Psoas muscle (tissue), 8 donors: ENCODE data around the gene RHOBTB3. TPM values are rescaled to one million over a fixed set of nuclear protein-coding genes. Genes with fewer than 3 reads are reported as not detected.
"Not testable (repeated sequence)": the region's sequence is repeated elsewhere in the genome, so short reads cannot be mapped to it uniquely, and the experiment has no call there.

Experiments
- ATAC-seq, 4 donors: fragments of 200-7000 bp; cut with Tn5 transposase; one replicate each; pipeline ENCODE4 v1.9.1; 2020; ENCODE audit warnings: moderate library complexity in 3 of 4, mild to moderate bottlenecking in 2 of 4
- DNase-seq, 2 donors: peaks; one replicate each; pipeline ENCODE4 v3.0.0-alpha.2; 2020
- H3K27ac ChIP-seq: fragments of 200-600 bp; one replicate; pipeline ENCODE4 v1.8.0; 2022
- H3K27me3 ChIP-seq, 3 donors: fragments of 200-600 bp in 1 of 3; one replicate each; pipeline versions ENCODE4 v1.6.1 to v1.8.0; 2013 to 2022; ENCODE audit warnings: low read length in 2 of 3, mild to moderate bottlenecking in 2 of 3, moderate library complexity in 1 of 3; ENCODE audit not compliant: insufficient read depth in 3 of 3
- H3K36me3 ChIP-seq, 2 donors: fragments of 200-600 bp in 1 of 2; one replicate each; pipeline versions ENCODE4 v1.6.1 to v1.8.0; 2013 to 2022; ENCODE audit warnings: low read depth in 1 of 2, mild to moderate bottlenecking in 1 of 2, moderate library complexity in 1 of 2; ENCODE audit not compliant: insufficient read depth in 1 of 2
- H3K4me1 ChIP-seq: fragments of 200-600 bp; one replicate; pipeline ENCODE4 v1.8.0; 2022
- H3K4me3 ChIP-seq: fragments of 200-600 bp; one replicate; pipeline ENCODE4 v1.8.0; 2022; ENCODE audit warnings: mild to moderate bottlenecking
- H3K9me3 ChIP-seq: fragments of 200-600 bp; one replicate; pipeline ENCODE4 v1.8.0; 2022
- CTCF ChIP-seq: fragments of 200-600 bp; IDR thresholded peaks from one replicate; pipeline ENCODE4 v1.8.0; 2022; ENCODE audit warnings: antibody characterized with exemption
- WGBS, 3 donors: extraction: QIAGEN DNeasy Blood & Tissue Kit; methylation state at CpG; one replicate each; pipeline versions ENCODE4 v1.1.6 to v1.1.7; 2013; 5-methylcytosine and 5-hydroxymethylcytosine counted together
- intact Hi-C, 2 donors: fragments of 100-400 bp; cut with DNase I; formaldehyde crosslinking; loops; one replicate each; pipeline versions ENCODE4 v1.11.0 to v1.14.2; 2022
- polyA plus RNA-seq, 3 donors: library from polyadenylated mRNA; stranded (reverse); fragments of 200-250 nt; gene quantifications; one replicate each; pipeline ENCODE4 v1.2.3, GENCODE V29; 2013
- total RNA-seq, 4 donors: library from RNA; stranded (reverse); fragmentation: NEBNext Ultra II Directional in 2 of 4; extraction: Animal tissue kit (Norgen Biotek cat#: 25700) in 2 of 4; gene quantifications; one replicate each; pipeline versions ENCODE4 v1.2.1 to v1.2.4, GENCODE V29; 2021 to 2023
- donor health status: healthy with polysubstance abuse.
- donor health status: DM: no; HTN: no; CAD: no; lungs with moderate emphysema.
- donor health status: Bipolar disorder and iron deficiency.
- donor health status: healthy.
- donor health status: DM: yes; HTN: yes; CAD: no.
- donor health status: DM: no; HTN: no; CAD: no.
- donor health status: DM: no; HTN: no; CAD: no.
- donor health status: DM: yes; HTN: yes; CAD: no.

Gene RHOBTB3
- total and polyA plus RNA-seq, 7 donors = 19.0 to 86.0 (median 53.2) TPM

- ATAC-seq (no peak), DNase-seq (no peak)
- TF ChIP-seq CTCF = no peak
- no peak overlapping the region for H3K27ac ChIP-seq
- H3K27me3 ChIP-seq = no peaks in the 10 kb centered on the region
- H3K4me1 ChIP-seq = peaks cover 29% of the 10 kb centered on the region
- H3K4me3 ChIP-seq = no peak overlapping the region
- H3K9me3 ChIP-seq = no peaks in the 10 kb centered on the region
- no peaks in the 10 kb centered on the region for H3K36me3 ChIP-seq
- intact Hi-C loops = no loop called here
Observed at GRCh38 chr5:95832664-95833063, 101.5 kb downstream of the RHOBTB3 start.

- Histone ChIP-seq H3K27ac (peak overlapping the region; percentile 97), H3K9me3 (no peaks in the 10 kb centered on the region), H3K36me3 (no peaks in the 10 kb centered on the region), H3K4me3 (peak overlapping the region; percentile 83), H3K27me3 (no peaks in the 10 kb centered on the region), H3K4me1 (peaks cover 40% of the 10 kb centered on the region)
- ATAC-seq = peak; percentile 5 to 27 (median 12)
- intact Hi-C loops = loop anchor here in 1 of 2 donors (2.0 kb wide), 1 partner anchor 13 kb away; the partner anchor contains the start of gene GLRX
- peak in 1 of 2 donors; percentile 70 for DNase-seq
- no peak for TF ChIP-seq CTCF
- WGBS, 3 donors = 17 to 34% (median 19%) methylated on average over 10 of the region's 10 CpGs
Observed at GRCh38 chr5:95835682-95836385, 104.7 kb downstream of the RHOBTB3 start.

- H3K36me3 ChIP-seq = no peaks in the 10 kb centered on the region
- no peak for TF ChIP-seq CTCF
- intact Hi-C loops = loop anchor here in 1 of 2 donors (2.0 kb wide), 1 partner anchor 14 kb away; the partner anchor contains the start of gene GLRX
- no peaks in the 10 kb centered on the region for H3K9me3 ChIP-seq
- H3K4me3 ChIP-seq = peak overlapping the region; percentile 83
- ATAC-seq (peak; percentile 45 to 66 (median 66)), DNase-seq (no peak)
- H3K27me3 ChIP-seq = no peaks in the 10 kb centered on the region
- H3K27ac ChIP-seq = peak overlapping the region; percentile 97
- H3K4me1 ChIP-seq = peaks cover 40% of the 10 kb centered on the region
- 34 to 87% (median 39%) methylated on average over 1 of the region's 1 CpG for WGBS, 3 donors
Observed at GRCh38 chr5:95836544-95836943, 105.4 kb downstream of the RHOBTB3 start.

- peak in 3 of 4 donors; percentile 6 to 26 (median 13) for ATAC-seq
- DNase-seq = peak in 1 of 2 donors; percentile 60
- Histone ChIP-seq H3K4me1 (peaks cover 41% of the 10 kb centered on the region), H3K27ac (peak overlapping the region; percentile 97), H3K4me3 (peak overlapping the region; percentile 83)
- intact Hi-C loops = loop anchor here in 1 of 2 donors (2.0 kb wide), 1 partner anchor 14 kb away; the partner anchor contains the start of gene GLRX
- WGBS, 3 donors = 40 to 78% (median 55%) methylated on average over 4 of the region's 4 CpGs
- not testable (repeated sequence) for H3K36me3 ChIP-seq, H3K9me3 ChIP-seq, H3K27me3 ChIP-seq
Observed at GRCh38 chr5:95836971-95837370, 105.8 kb downstream of the RHOBTB3 start.

- H3K4me1 ChIP-seq = peaks cover 45% of the 10 kb centered on the region
- no peaks in the 10 kb centered on the region for H3K9me3 ChIP-seq
- DNase-seq (no peak), ATAC-seq (no peak)
- WGBS, 3 donors = 90 to 96% (median 91%) methylated on average over 5 of the region's 5 CpGs
- intact Hi-C loops = loop anchor here in 1 of 2 donors (2.0 kb wide), 1 partner anchor 15 kb away; the partner anchor contains the start of gene GLRX
- TF ChIP-seq CTCF = no peak
- peak overlapping the region; percentile 97 for H3K27ac ChIP-seq
- no peaks in the 10 kb centered on the region for H3K27me3 ChIP-seq
- no peaks in the 10 kb centered on the region for H3K36me3 ChIP-seq
- H3K4me3 ChIP-seq = no peak overlapping the region
Observed at GRCh38 chr5:95837492-95837891, 106.4 kb downstream of the RHOBTB3 start.
